HFF-Myc (cell line): Measurements from ENCODE around the gene PCGF1.
"Not testable (repeated sequence)": the region's sequence is repeated elsewhere in the genome, so short reads cannot be mapped to it uniquely, and the experiment has no call there.

Experiments
- DNase-seq: peaks from one replicate; pipeline ENCODE4 v3.0.0-alpha.2; 2011; ENCODE audit warnings: low read depth; ENCODE audit errors: extremely low read depth
- H3K4me3 ChIP-seq: replicated peaks from 2 replicates; pipeline ENCODE4 v1.5.1; 2011; ENCODE audit warnings: low read depth, mild to moderate bottlenecking, control low read depth, low read length
- CTCF ChIP-seq: IDR thresholded peaks from 2 replicates; pipeline ENCODE4 v1.5.1; 2012; ENCODE audit warnings: mild to moderate bottlenecking, low read depth, low read length, control low read depth; ENCODE audit errors: missing control alignments

Gene PCGF1

GRCh38 chr2:74488643-74489481 lies 18.6 kb downstream of the PCGF1 start:
- no peak for DNase-seq
- H3K4me3 ChIP-seq, result no peak overlapping the region
- no peak for TF ChIP-seq CTCF

GRCh38 chr2:74486141-74486540 lies 21.4 kb downstream of the PCGF1 start:
- DNase-seq, result no peak
- TF ChIP-seq CTCF, result no peak
- no peak overlapping the region for H3K4me3 ChIP-seq

GRCh38 chr2:74483675-74484164 lies 23.8 kb downstream of the PCGF1 start:
- DNase-seq, result not testable (repeated sequence)
- H3K4me3 ChIP-seq, result peak overlapping the region; percentile 82

GRCh38 chr2:74482801-74483674 lies 24.5 kb downstream of the PCGF1 start, which contains the start of the genes CCDC142 and TTC31:
TSS of gene CCDC142 (minus strand) at chr2:74482998. CDS start at chr2:74482837, 161 bp downstream.
TSS of gene TTC31 (plus strand) at chr2:74483081. CDS start at chr2:74483096, 15 bp downstream.
- peak; percentile 88 for DNase-seq
- H3K4me3 ChIP-seq, result peak within 1 kb of the TSS; percentile 82
- TF ChIP-seq CTCF, result peak; percentile 92

GRCh38 chr2:74481961-74482800 lies 25.3 kb downstream of the PCGF1 start:
- no peak for TF ChIP-seq CTCF
- H3K4me3 ChIP-seq, result peak overlapping the region; percentile 82
- no peak for DNase-seq

GRCh38 chr2:74481431-74481830 lies 26.1 kb downstream of the PCGF1 start:
- DNase-seq, result no peak
- TF ChIP-seq CTCF, result no peak
- H3K4me3 ChIP-seq, result peak overlapping the region; percentile 82
